NK-92 treated with Interleukin-12 subunit alpha and Interleukin-12 subunit beta, amount 100 ng/mL, for 24 hours (cell line): ENCODE data around the gene ETV6.

ENCODE experiments used
- DNase-seq: peaks from one replicate; lab custom pipeline; 2025; lab: John Stamatoyannopoulos, UW

Gene ETV6

GRCh38 chr12:11759494-11759878 lies 110.0 kb downstream of the ETV6 start:
- no peak for DNase-seq

GRCh38 chr12:11759899-11760298 lies 110.4 kb downstream of the ETV6 start:
- no peak for DNase-seq

GRCh38 chr12:11761869-11762567 lies 112.5 kb downstream of the ETV6 start:
- DNase-seq = no peak

DNA sequence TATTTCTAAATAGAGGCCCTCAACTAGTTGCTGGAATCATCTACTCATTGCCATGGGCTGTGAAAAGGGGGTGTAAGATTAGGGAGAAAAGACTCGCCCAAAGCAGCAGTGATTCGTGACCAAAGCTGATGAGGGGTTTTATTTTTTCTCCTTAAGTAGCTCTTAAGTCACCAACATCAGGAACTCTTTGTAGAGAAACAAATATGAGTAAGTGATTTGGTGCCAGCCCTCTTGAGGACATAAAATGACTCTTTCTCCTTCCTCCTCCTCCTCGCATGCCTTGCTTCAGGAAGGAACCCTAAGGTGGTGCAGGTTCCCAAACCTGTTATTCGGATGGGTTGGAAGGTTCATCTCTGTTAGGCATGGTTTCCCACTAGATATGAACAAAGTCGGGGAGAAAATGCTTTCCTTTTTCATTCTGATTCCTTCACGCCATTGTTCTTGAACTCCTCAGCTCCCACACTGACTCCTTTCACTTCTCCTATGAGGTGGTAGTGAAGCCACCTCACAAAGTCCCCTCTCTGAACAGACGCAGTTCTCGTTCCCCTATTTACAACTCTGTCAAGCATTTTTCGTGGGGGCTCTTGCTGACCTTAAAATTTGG lies 113.4 kb downstream of the ETV6 start:
- no peak for DNase-seq

- no peak for DNase-seq
Observed at GRCh38 chr12:11763760-11764520, 114.5 kb downstream of the ETV6 start.

GRCh38 chr12:11764837-11765236 lies 115.4 kb downstream of the ETV6 start:
- no peak for DNase-seq

GRCh38 chr12:11765421-11765816 lies 115.9 kb downstream of the ETV6 start:
- DNase-seq = no peak

GRCh38 chr12:11765817-11766794 lies 116.6 kb downstream of the ETV6 start:
- DNase-seq = no peak

DNA sequence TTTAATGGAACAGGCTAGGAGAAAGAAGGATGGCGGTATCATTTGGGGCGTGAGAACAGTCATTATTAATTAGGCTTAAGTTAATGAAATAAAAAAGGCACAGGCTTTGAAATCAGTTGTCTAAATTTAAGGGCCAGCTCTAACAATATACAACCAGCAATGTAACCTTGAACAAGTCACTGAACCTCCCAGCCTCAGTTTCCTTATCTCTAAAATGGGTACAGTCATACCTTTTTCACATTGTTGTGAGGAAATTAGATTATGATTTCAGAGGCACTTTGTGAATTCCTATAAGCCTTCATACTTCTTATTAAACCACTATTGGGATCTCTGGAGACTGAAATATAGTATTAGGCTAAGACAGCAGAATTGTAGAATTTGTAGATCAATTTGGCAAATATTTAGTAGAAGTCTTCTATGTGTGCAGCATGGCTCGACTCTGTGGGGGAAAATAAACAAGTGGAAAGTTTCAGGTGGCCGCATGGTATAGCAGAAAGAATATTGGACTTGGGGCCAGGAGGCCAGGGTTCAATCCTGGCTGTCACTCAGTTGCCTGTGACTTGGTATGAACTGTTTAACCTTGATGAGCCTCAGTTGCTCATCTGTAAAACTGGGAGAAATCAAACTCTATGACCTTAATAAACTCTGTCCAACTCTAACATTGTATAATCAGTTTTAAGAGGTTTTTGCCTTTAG lies 117.7 kb downstream of the ETV6 start:
- DNase-seq = no peak

DNA sequence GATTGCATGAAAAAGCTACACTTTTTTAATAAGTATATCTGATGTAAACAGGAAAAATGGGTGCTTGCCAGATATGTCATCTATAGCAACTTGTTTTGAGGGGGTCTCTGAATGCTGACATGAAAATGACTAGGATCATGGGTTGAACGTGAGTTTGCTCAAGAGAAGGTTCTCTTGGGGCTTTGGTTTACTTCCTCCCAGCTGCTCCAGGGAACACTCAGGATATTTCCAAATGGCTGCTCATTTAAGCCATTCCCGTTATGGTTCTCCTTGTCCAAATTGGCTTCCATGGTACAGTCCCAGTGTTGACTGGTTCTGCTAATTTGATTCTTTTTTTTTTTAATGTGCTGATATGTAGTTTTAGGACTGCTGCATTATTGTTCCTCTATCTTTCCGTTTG lies 118.3 kb downstream of the ETV6 start:
- no peak for DNase-seq

GRCh38 chr12:11768233-11768965 lies 118.9 kb downstream of the ETV6 start:
- no peak for DNase-seq

DNA sequence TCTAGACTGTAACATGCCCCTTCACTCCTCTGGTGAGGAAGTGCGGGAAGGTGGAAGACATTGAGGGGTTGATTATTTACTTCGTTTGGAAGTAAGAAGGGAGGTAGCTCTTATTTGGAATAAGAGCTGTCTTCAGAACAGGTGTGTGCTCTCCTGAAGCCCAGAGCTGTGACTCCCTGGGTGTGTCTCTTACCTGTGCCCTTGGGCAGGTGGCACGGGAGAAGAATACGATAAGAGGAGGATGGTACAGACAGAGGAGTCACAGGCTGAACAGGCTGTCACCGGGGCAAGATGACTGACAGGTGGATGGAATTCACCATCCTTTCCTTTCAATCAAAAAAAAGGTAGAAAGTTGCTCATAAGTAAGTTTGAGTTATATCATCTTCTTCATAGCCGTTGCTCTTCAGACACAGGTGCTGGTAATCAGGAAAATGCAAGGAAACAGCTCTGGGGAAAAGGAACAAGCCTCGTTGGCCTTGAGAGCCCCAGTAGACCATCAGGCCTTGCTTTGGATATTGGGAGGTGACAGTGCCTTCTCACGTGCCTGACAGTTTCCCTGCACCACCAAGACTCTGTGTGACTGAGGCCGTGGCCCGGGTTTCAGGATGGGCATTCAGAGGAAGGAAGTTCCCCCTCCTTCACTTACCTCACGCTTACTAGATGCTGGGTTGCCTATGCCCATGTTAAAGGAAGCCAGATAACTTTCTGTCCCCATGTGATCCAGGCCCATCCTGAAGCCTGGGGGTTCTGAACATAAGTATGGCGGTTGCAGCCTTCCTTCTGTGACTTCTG lies 120.4 kb downstream of the ETV6 start:
- DNase-seq = no peak

DNA sequence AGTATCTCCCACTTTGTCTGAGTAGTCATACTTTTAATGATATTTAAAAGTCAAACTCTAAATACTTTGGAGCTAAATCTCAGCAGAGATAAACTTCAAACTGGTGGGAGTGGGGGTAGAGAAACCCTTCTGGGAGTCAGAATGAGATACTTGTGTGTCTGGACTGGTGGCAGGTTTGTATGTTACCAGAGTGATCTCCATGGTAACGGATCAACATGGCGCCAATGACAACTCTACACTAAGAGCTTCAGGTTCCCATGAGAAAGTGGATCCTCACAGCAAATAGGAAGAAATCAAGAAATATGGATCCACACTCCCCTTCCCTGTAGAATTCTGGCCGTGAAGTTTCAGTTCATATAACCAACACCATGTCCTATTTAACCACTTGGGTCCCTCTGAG lies 121.9 kb downstream of the ETV6 start:
- no peak for DNase-seq

DNA sequence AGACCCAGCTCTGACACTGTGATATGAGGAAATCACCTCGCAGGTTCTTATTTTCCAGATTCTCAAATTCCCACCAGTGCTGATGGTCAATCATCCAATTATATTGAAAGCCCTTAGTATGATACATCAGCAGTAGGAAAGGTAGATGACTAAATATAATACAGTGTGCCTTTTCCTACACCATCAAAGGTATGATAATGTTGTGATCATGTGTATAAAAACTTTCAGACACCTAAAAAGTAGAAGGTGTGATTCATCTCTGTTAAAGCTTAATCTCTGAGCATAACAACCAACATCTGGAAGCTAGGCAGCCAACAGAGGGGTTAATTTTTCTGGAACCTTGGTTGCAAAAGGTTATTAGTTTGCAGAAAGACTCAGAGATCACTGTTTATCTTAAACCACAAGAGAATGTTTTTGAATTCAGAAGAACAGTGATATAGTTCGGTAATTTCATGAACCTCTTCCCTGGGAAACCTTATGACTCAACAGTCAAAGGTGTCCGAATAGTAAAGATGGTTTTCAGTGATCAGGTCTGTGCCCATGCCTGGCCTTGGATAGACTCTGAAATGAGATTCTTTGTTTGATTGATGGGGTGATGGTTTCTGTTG lies 122.5 kb downstream of the ETV6 start:
- no peak for DNase-seq

DNA sequence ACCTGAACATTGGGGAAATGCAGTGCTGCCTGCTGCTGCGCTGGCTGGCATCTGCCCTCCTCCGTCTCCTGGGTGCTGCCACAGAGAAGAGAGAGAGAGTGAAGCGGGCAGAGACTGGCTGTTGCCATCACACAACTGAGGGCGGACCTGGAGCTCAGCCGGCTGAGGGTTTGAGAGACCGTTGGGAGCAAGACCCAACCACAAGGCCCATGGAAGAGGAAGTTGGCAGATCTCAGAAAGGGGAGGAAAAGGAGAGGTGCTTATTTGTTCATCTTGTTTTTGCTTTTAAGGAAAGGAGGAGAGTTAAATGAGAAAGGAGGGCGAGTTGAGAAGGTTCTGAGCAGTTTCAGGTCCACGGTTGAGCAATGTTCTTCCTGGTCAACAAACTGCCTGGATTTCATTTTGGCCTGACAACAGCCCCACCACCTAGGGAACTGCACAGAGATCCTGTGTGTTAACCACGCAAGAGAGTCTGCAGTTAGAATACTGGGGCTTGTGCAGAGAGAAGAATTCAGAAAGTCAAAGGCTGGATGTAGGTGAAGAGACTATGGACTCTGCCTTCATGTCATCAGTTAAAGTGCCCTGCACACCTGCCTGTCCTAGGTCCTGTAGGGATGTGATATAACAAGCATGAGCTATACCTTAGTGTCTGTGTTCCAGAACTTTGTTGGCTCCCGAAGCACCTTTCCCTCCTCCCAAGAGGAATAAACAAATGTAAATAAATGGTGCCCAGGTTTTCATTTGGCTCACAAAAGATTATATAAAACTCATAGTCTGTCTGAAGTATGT lies 124.6 kb downstream of the ETV6 start:
- DNase-seq = no peak

DNA sequence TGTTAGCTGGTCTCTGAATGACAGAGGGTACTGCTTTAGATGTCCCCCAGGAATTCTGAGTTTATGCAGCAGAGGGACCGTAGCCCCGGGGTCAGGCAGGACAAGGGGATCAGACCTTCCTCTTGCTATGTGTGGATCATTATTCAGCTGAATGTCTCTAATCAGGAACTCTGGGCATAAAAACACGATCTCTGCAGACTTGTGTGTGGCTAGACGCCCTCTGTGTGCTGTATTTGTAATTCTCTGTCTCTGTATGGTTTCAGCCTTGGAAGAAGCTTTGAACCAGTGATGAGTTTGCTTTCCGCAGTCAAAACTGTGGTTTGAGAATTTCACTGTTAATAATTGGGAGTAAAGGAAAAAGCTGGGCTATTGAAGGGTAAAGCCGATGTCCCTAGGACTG lies 125.3 kb downstream of the ETV6 start:
- no peak for DNase-seq

GRCh38 chr12:11776316-11776715 lies 126.8 kb downstream of the ETV6 start:
- DNase-seq = no peak

DNA sequence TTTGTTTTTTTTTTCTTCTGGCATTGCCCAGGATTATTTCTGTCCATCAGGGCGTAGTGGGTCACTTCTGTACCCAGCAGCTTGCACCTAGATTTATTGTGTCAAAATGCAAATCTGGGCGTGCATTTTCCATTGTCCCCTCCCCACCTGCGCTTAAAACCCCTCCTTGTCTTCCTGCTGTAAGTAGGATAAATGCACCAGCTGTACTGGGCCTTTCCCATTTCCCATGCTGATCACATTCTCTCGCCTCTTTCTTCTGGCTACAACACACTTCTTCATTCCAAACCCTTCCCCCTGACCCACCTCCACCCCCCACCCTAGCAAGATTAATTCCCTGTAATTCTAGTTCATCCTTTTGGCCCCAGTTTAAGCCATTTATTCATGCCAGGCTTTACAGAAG lies 128.0 kb downstream of the ETV6 start:
- DNase-seq = no peak

GRCh38 chr12:11777962-11778361 lies 128.5 kb downstream of the ETV6 start:
- no peak for DNase-seq
